ENCODE data around the gene ADCY4.
A peak's percentile ranks its signal among the peaks of the same experiment; 100 is the strongest.
"Not testable (repeated sequence)": the region's sequence is repeated elsewhere in the genome, so short reads cannot be mapped to it uniquely, and the experiment has no call there.

The ADCY4 gene

GRCh38 chr14:24366721-24367513, 32.0 kb upstream of the ADCY4 start:
- no peak for DNase-seq (ENCODE audit: extremely low read depth in 1 of 2, low read depth in 1 of 2)

DNA sequence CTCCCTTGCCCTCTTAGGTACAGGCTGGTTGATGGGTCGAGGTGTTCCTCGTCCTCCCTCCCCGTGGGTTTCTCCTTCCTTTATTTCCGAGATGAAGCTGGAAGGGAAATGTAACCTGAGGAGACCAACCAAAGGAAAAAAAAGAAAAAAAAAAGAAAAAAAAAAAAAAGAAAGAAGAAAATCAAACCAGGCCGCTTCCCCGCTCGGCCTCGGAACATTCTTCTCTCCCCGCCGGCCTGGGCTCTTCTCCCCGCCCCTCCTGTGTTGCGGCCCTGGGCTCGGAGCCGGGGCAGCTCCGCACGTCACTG, 31.5 kb upstream of the ADCY4 start:
- no peak for DNase-seq (ENCODE audit: extremely low read depth in 1 of 2, low read depth in 1 of 2)

- DNase-seq (ENCODE audit: extremely low read depth in 1 of 2, low read depth in 1 of 2), result peak; percentile 12 to 31
Measured at GRCh38 chr14:24365600-24366412, 30.9 kb upstream of the ADCY4 start.

DNA sequence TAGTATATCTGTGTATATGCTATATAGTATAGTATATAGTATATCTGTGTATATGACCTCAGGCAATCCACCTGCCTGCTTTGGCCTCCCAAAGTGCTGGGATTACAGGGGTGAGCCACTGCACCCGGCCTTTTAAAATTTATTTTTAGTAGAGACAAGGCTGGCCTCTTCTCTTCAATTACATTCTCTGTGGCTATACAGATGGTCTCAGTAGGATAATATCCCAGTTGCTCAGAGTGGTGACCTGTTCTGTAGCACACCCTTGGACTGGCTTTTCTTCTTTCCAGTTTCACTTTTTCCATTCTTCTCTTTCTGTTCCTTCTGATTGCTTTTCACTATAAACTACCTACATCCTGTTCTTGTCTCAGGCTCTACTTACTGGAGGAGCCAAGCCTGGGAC, 30.0 kb upstream of the ADCY4 start:
- no peak for DNase-seq (ENCODE audit: extremely low read depth in 1 of 2, low read depth in 1 of 2)

DNA sequence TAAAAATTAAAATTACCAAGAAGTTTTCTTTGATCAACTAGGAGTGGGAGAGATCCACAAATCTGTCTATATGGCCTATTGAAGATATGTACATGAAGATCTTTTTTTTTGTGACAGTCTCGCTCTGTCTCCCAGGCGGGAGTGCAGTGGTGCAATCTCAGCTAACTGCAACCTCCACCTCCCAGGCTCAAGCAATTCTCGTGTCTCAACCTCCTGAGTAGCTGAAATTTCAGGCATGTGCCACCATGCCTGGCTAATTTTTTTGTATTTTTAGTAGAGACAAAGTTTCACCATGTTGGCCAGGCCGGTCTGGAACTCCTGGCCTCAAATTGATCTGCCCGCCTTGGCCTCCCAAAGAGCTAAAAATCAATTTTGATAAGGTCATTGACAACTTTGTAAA, 28.5 kb upstream of the ADCY4 start:
- DNase-seq (ENCODE audit: extremely low read depth in 1 of 2, low read depth in 1 of 2), result no peak

DNA sequence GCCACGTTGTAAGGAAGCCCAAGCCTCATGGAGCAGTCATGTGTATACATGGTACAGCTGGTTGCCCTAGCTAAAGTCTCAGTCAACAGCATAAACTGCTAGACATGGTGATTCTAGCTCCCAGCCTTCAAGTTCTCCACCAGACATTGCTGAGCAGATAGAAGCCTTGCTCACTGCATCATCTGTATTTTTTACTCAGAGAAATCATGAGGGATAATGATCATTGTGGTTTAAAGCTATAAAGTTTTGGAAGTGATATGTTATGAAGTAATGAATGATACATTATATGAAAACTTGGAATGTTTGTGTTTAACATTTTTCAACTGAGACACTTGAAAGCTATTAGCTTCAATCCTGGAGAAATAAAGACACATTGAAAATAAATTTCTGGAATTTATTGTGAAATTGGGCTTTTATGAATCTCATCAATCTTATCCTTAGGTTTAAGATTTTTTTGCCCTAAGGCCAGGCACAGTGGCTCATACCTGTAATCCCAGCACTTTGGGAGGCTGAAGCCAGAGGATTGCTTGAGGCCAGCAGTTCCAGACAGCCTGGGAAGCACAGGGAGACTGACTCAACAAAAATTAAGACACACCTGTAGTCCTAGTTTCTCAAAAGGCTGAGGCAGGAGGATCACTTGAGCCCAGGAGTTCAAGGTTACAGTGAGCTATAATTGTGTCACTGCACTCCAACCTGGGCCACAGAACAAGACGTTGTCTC, 27.5 kb upstream of the ADCY4 start:
- no peak for DNase-seq (ENCODE audit: extremely low read depth in 1 of 2, low read depth in 1 of 2)

- DNase-seq (ENCODE audit: extremely low read depth in 1 of 2, low read depth in 1 of 2), result no peak
Measured at GRCh38 chr14:24361326-24361725, 26.5 kb upstream of the ADCY4 start.

DNA sequence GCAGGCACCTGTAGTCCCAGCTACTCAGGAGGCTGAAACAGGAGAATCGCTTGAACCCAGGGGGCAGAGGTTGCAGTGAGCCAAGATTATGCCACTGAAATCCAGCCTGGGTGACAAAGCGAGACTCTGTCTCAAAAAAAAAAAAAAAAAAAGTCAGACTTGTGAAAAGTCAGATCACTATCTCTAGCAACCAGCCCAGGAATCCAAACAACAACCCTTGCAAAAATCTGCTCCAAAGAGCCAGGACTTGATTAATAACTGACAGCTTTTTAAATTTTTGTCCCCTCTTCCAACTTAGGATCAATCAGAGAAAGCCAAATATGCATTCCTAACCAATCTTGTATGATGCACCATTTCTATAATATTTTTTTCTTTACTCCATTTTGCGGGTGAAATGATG, 25.4 kb upstream of the ADCY4 start:
- DNase-seq (ENCODE audit: extremely low read depth in 1 of 2, low read depth in 1 of 2), result no peak

DNA sequence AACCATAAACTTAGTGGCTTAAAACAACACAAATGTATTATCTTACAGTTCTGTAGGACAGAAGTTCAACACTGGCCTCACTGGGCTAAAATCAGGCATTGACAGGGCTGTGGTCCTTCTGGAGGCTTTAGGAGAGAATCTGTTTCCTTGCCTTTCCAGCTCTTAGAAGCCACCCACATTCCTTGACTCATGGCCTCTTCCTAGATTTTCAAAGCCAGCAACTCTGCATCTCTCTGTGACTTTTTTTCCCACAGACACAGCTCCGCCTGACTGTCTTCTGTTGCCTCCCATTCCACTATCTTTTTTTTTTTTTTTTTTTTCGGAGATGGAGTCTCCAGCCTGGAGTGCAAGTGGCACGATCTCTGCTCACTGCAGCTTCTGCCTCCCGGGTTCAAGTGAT, 21.3 kb upstream of the ADCY4 start:
- DNase-seq (ENCODE audit: extremely low read depth in 1 of 2, low read depth in 1 of 2), result no peak

- no peak for DNase-seq (ENCODE audit: extremely low read depth in 1 of 2, low read depth in 1 of 2)
Measured at GRCh38 chr14:24355009-24355408, 20.1 kb upstream of the ADCY4 start.

GRCh38 chr14:24354482-24354825, 19.6 kb upstream of the ADCY4 start:
- not testable (repeated sequence) for DNase-seq (ENCODE audit: extremely low read depth in 1 of 2, low read depth in 1 of 2)

DNA sequence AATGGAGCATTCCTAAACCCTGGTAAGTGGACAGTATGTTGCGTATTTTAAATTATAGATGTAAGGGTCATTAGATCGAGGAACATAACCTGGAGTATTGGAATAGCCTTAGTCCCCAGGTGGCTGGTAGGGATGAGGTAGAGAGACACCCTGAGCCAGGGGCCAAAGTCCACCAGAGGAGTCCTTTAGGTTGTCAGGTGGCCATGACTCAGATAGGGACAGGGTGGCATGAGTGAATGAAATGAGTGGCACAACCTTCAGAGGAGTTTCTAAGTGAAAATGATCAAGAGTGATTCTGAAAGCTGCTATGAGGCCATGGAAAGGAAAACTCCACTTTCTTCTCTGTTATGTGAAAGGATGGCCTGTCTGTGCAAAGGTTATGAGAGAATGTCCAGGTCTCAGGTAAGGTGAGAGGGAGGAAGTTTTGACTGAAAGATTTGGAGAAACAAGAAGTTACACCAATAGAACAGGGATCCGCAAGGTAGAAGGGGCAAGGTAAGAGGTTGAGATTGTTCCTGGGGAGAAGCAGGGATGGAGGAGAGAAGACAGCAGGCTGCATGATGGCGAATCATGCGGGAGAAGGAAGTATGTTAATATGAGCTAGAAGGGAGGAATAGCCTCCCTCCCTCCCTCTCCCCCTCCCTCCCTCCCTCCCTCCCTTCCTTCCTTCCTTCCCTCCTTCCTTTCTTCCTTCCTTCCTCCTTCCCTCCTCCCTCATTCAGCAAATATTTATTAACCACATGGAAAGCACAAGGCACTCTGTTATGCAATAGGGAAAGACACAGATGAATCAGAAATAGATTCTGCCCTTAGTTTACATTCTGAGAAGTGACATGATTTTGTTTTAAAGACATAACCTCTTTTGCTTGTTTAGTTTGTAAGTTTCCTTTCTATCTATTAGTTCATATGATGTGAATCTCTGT, 18.9 kb upstream of the ADCY4 start:
- no peak for DNase-seq (ENCODE audit: extremely low read depth in 1 of 2, low read depth in 1 of 2)

- no peak for DNase-seq (ENCODE audit: extremely low read depth in 1 of 2, low read depth in 1 of 2)
Measured at GRCh38 chr14:24351517-24351916, 16.6 kb upstream of the ADCY4 start.

GRCh38 chr14:24349742-24350141, 14.9 kb upstream of the ADCY4 start:
- no peak for DNase-seq (ENCODE audit: extremely low read depth in 1 of 2, low read depth in 1 of 2)

GRCh38 chr14:24348186-24348585, 13.3 kb upstream of the ADCY4 start:
- no peak for DNase-seq (ENCODE audit: extremely low read depth in 1 of 2, low read depth in 1 of 2)

DNA sequence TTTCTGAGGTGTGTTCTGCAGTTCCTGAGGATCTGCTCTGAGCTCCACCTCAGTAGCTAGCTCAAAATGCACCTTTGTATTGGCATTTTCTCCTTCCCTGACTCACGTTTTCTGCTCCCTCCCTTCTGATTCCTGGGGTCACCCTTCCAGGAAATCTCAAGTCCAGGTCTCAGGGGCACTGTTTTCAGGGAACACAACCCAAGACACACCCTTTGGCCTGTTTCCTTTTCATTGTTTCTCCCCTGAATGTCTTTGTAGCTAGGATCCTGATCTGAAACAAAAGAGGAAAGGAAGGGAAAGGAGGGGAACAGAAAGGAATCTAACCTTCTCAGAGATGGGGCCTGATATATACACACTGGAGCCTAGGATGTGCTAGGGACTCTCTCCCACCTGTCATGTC, 12.3 kb upstream of the ADCY4 start:
- DNase-seq (ENCODE audit: extremely low read depth in 1 of 2, low read depth in 1 of 2), result no peak

GRCh38 chr14:24343795-24344660, 9.2 kb upstream of the ADCY4 start:
- no peak for DNase-seq (ENCODE audit: extremely low read depth in 1 of 2, low read depth in 1 of 2)

DNA sequence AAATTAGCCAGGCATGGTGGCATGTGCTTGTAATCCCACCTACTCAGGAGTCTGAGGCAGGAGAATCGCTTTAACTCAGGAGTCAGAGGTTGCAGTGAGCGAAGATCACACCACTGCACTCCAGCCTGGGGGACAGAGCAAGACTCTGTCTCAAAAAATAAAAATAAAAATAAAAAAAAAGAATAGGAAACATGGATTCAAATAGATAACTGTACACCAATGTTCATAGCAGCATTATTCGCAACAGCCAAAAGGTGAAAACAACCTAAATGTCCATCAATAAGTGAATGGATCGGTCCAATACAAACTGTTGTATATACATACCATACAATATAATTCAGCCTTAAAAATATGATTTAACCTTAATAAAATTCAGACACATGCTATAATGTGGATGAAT, 8.0 kb upstream of the ADCY4 start:
- no peak for DNase-seq (ENCODE audit: extremely low read depth in 1 of 2, low read depth in 1 of 2)

DNA sequence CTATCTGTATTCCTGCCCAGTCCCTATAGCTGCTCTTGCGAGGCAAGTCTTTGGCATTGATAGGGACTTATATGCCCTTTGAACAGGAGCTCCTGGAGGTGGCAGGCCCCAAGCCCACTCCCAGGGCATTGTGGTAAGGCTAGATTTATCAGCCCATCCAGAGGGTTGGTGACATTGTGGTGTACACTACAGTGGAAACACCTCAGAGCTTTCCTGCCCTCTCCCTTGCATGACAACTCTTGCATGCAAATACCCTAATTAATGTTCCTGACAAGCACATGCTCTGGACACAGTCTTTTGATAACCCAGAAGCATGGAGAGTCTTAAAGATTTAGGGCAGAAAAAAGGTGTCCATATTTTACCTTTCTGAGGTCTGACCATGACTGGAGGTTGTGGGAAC, 5.7 kb upstream of the ADCY4 start:
- DNase-seq (ENCODE audit: extremely low read depth in 1 of 2, low read depth in 1 of 2), result no peak
